ENCODE data around the gene DMXL1.

DNA sequence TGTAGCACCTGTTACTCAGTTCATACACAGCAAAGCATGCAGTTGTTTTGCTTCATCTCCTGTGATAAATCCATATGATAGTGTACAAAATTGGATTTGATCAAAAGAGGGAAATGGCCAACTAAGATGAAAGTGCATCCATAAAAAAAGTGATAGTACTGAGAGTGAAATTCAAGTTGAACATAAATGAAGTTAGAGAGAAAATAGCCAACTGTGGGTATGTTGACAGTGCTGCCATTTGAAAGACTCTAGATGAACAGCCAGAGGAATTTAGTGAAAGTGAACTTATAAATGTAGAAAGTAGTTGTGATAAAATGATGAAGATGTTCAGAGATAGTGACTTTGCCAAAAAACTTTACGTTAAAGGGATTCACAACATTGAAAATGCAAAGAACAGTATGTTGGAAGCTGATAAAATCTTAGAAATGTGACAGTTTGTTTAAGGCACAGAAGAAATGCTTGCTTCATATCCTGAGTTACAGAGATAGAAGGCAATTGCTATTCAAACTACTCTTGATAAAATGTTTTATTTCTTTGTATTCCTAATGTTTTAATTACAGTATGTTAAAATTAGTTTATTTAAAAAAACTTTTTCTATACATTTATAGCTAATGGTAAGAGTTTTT lies 119.7 kb downstream of the DMXL1 start:
- TF ChIP-seq, protein P1, sequence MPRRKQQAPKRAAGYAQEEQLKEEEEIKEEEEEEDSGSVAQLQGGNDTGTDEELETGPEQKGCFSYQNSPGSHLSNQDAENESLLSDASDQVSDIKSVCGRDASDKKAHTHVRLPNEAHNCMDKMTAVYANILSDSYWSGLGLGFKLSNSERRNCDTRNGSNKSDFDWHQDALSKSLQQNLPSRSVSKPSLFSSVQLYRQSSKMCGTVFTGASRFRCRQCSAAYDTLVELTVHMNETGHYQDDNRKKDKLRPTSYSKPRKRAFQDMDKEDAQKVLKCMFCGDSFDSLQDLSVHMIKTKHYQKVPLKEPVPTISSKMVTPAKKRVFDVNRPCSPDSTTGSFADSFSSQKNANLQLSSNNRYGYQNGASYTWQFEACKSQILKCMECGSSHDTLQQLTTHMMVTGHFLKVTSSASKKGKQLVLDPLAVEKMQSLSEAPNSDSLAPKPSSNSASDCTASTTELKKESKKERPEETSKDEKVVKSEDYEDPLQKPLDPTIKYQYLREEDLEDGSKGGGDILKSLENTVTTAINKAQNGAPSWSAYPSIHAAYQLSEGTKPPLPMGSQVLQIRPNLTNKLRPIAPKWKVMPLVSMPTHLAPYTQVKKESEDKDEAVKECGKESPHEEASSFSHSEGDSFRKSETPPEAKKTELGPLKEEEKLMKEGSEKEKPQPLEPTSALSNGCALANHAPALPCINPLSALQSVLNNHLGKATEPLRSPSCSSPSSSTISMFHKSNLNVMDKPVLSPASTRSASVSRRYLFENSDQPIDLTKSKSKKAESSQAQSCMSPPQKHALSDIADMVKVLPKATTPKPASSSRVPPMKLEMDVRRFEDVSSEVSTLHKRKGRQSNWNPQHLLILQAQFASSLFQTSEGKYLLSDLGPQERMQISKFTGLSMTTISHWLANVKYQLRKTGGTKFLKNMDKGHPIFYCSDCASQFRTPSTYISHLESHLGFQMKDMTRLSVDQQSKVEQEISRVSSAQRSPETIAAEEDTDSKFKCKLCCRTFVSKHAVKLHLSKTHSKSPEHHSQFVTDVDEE (CRISPR knock-in tag; IDR thresholded peaks at IDR 0.05) = no peak
- TF ChIP-seq ZC3H10 (CRISPR knock-in tag; IDR thresholded peaks at IDR 0.05) (no peak), SNAI2 (CRISPR knock-in tag; IDR thresholded peaks at IDR 0.05) (no peak), ARNTL (CRISPR knock-in tag; IDR thresholded peaks at IDR 0.05; ENCODE audit: borderline replicate concordance, low read depth) (no peak)
